ENCODE results near the gene C1QL1. TPM values are rescaled to one million over a fixed set of nuclear protein-coding genes. Genes with fewer than 3 reads are reported as not detected.

C1QL1 gene
- polyA plus RNA-seq, 1 experiment = 0.50 TPM

DNA sequence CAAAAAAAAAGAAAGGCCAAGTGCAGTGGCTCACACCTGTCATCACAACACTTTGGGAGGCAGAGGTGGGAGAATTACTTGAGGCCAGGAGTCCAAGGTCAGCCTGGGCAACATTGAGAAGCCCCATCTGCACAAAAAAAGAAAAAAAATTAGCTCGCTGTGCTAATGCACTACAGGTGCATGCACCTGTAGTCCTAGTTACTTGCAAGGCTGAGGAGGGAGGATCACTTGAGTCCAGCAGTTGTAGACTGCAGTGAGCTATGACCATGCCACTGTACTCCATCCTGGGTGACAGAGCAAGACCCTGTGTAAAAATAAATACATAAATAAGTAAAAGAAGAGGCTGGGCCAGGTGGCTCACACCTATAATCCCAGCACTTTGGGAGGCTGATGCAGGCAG, 43.7 kb upstream of the C1QL1 start:
- ChIA-PET POLR2A (no interaction called here), CTCF (interaction anchor here (0.7 kb wide), 1 partner anchor 11 kb away, joined by 4 read pairs; no protein-coding TSS in a partner anchor)
- TF ChIP-seq CTCF (IDR thresholded peaks at IDR 0.05; ENCODE audit: insufficient read depth, low read depth, low read length) = no peak
- Histone ChIP-seq H3K4me3 (ENCODE audit: low read depth, low read length) (no peak overlapping the region), H3K27me3 (ENCODE audit: control insufficient read depth, insufficient read depth, low read length) (peaks cover 3% of the 10 kb centered on the region; the same call in 1 of the 2 replicates), H3K36me3 (ENCODE audit: control insufficient read depth, insufficient read depth, low read length) (no peaks in the 10 kb centered on the region)
- DNase-seq (ENCODE audit: low read depth) = no peak

- Histone ChIP-seq H3K4me3 (ENCODE audit: low read depth, low read length) (no peak overlapping the region), H3K36me3 (ENCODE audit: control insufficient read depth, insufficient read depth, low read length) (no peaks in the 10 kb centered on the region), H3K27me3 (ENCODE audit: control insufficient read depth, insufficient read depth, low read length) (peaks cover 8% of the 10 kb centered on the region)
- POLR2A ChIA-PET = no interaction called here
- CTCF ChIA-PET = interaction anchor here (0.8 to 2.0 kb wide), 3 partner anchors 9 to 90 kb away, joined by 3 to 8 read pairs (median 3); no protein-coding TSS in a partner anchor
- TF ChIP-seq CTCF (IDR thresholded peaks at IDR 0.05; ENCODE audit: insufficient read depth, low read depth, low read length) = no peak
- no peak for DNase-seq (ENCODE audit: low read depth)
Measured at GRCh38 chr17:45009676-45010467, 41.8 kb upstream of the C1QL1 start.

DNA sequence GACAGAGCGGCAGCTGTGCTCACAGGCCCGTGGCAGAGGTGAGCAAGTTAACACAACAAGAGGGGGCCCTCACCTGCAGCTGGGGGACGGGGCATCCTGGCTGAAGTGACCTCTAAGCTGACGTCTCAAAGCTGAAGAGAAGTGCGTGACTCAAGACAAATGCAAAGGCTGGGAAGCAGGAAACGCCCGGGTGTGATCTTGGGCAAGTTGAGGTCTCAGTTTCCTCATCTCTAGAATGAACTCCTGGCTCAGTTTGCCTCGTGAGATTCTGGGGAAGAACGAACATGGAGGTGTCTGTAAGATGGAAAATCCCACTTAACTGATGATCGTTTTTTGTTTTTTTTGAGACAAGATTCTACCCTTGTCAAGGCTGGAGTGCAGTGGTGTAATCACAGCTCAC, 40.1 kb upstream of the C1QL1 start:
- CTCF ChIA-PET = interaction anchor here (1.4 kb wide), 1 partner anchor 91 kb away, joined by 3 read pairs; no protein-coding TSS in a partner anchor
- POLR2A ChIA-PET = no interaction called here
- DNase-seq (ENCODE audit: low read depth) = no peak
- Histone ChIP-seq H3K4me3 (ENCODE audit: low read depth, low read length) (no peak overlapping the region), H3K27me3 (ENCODE audit: control insufficient read depth, insufficient read depth, low read length) (peaks cover 8% of the 10 kb centered on the region), H3K36me3 (ENCODE audit: control insufficient read depth, insufficient read depth, low read length) (no peaks in the 10 kb centered on the region)
- no peak for TF ChIP-seq CTCF (IDR thresholded peaks at IDR 0.05; ENCODE audit: insufficient read depth, low read depth, low read length)

DNA sequence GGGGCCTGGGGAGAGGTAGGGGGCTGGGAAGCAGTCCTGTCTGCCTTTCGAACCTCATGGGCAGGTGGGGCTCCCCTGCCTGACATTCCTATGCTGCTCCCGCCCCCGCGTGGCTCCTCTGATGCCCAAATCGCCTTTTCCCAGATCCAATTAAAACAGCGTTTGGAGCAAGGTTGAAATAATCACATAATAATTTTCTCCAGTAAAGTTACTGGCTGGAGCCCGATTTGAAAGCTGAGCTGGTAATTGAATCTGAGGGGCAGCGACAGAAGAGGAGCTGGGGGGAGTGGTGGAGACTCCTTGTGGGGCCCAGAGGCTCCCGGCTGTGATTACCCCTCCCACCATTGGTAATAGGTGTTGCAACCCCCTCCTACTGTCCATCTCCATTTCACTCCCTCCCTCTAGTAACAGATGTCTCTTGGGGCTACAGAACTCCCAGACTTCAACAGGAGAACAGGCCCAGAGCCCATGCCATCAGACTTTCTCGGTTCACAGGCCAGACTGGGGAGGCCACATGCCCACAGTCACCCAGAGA, 38.9 kb upstream of the C1QL1 start:
- POLR2A ChIA-PET = no interaction called here
- Histone ChIP-seq H3K27me3 (ENCODE audit: control insufficient read depth, insufficient read depth, low read length) (peaks cover 8% of the 10 kb centered on the region), H3K36me3 (ENCODE audit: control insufficient read depth, insufficient read depth, low read length) (no peaks in the 10 kb centered on the region), H3K4me3 (ENCODE audit: low read depth, low read length) (no peak overlapping the region)
- no peak for TF ChIP-seq CTCF (IDR thresholded peaks at IDR 0.05; ENCODE audit: insufficient read depth, low read depth, low read length)
- DNase-seq (ENCODE audit: low read depth) = no peak
- CTCF ChIA-PET = interaction anchor here (1.4 to 2.0 kb wide), 2 partner anchors 87 to 93 kb away, joined by 3 to 9 read pairs; no protein-coding TSS in a partner anchor

GRCh38 chr17:45005700-45006099, 37.6 kb upstream of the C1QL1 start:
- no peak for DNase-seq (ENCODE audit: low read depth)
- CTCF ChIA-PET = interaction anchor here (1.3 to 2.0 kb wide), 2 partner anchors 13 to 85 kb away, joined by 6 to 9 read pairs; no protein-coding TSS in a partner anchor
- no peaks in the 10 kb centered on the region for H3K36me3 ChIP-seq (ENCODE audit: control insufficient read depth, insufficient read depth, low read length)
- POLR2A ChIA-PET = no interaction called here
- peaks cover 8% of the 10 kb centered on the region for H3K27me3 ChIP-seq (ENCODE audit: control insufficient read depth, insufficient read depth, low read length)
- H3K4me3 ChIP-seq (ENCODE audit: low read depth, low read length) = no peak overlapping the region
- TF ChIP-seq CTCF (IDR thresholded peaks at IDR 0.05; ENCODE audit: insufficient read depth, low read depth, low read length) = no peak
